Ovary (tissue), 3 donors: ENCODE measurements around the gene PJA1.

Experiments
- POLR2A ChIP-seq: fragments of 450-650 bp; IDR thresholded peaks from one replicate; pipeline ENCODE4 v1.6.1; 2017; ENCODE audit warnings: antibody characterized with exemption, mild to moderate bottlenecking, moderate library complexity
- TF ChIP-seq, protein P1 (sequence below), 3 donors: fragments of 450-650 bp in 2 of 3; fragments of 200-600 bp in 1 of 3; IDR thresholded peaks; one replicate each; pipeline versions ENCODE4 v1.5.1 to v1.8.0; 2016 to 2022; ENCODE audit warnings: antibody characterized with exemption in 3 of 3, mild to moderate bottlenecking in 1 of 3
- donor health status: DM: no; HTN: no; CAD: no.

DNA sequence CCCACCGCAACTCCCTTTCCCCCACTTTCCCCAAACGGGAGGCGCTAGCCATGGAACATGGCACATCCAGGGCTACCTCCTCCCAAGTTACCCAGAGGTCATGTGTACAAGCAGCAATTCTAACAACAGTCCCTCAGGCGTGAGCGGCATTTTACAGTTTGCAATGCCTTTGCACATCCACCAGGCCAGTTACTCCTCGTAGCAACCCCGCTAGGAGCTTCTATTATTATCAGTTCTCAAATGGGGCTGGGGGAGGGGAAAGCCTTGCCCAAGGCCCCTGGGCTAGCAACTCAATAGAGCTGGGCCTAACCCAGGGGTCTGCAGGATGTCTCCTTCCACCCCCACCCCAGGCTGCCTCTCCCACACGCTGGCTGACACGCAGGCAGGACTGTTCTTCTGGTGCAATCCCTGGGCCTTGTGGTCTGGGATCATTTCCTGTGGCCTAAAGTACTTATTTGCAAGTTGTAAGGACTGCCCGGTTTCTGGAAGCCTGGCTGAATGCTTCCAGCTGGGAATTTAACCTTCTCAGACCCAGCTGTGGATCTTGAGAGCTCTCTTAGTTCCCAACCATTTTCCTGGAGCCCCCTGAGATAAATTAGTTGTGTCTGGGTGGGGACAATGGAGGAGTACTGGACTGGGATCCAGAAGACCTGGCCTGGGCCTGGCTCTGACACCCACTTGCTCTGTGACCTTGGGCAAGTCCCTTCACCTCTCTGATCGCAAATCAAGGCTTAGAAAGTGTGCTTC, 27.7 kb downstream of the PJA1 start:
- no peak for TF ChIP-seq POLR2A
- TF ChIP-seq, protein P1, sequence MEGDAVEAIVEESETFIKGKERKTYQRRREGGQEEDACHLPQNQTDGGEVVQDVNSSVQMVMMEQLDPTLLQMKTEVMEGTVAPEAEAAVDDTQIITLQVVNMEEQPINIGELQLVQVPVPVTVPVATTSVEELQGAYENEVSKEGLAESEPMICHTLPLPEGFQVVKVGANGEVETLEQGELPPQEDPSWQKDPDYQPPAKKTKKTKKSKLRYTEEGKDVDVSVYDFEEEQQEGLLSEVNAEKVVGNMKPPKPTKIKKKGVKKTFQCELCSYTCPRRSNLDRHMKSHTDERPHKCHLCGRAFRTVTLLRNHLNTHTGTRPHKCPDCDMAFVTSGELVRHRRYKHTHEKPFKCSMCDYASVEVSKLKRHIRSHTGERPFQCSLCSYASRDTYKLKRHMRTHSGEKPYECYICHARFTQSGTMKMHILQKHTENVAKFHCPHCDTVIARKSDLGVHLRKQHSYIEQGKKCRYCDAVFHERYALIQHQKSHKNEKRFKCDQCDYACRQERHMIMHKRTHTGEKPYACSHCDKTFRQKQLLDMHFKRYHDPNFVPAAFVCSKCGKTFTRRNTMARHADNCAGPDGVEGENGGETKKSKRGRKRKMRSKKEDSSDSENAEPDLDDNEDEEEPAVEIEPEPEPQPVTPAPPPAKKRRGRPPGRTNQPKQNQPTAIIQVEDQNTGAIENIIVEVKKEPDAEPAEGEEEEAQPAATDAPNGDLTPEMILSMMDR (IDR thresholded peaks at IDR 0.05) = no peak
